Stomach (tissue), 9 donors: ENCODE measurements around the gene NSD2. TPM values are rescaled to one million over a fixed set of nuclear protein-coding genes. Genes with fewer than 3 reads are reported as not detected.
"Not testable (repeated sequence)": the region's sequence is repeated elsewhere in the genome, so short reads cannot be mapped to it uniquely, and the experiment has no call there.

Source experiments
- DNase-seq, 2 donors: peaks; one replicate each; pipeline versions ENCODE4 v3.0.0 to v3.0.0-alpha.2; 2013 to 2019
- H3K27ac ChIP-seq, 5 donors: fragments of 200-600 bp in 4 of 5; sonication (generic) in 4 of 5; one replicate each; pipeline ENCODE4 v1.5.1; 2013 to 2019; ENCODE audit warnings: mild to moderate bottlenecking in 1 of 5, moderate library complexity in 1 of 5
- H3K27me3 ChIP-seq, 3 donors: fragments of 200-600 bp; sonication (generic); one replicate each; pipeline ENCODE4 v1.5.1; 2017 to 2019; ENCODE audit warnings: mixed run types in 1 of 3
- H3K36me3 ChIP-seq, 4 donors: fragments of 200-600 bp; sonication (generic); 1 replicate in 3 of 4; 2 replicates in 1 of 4; pipeline ENCODE4 v1.5.1; 2016 to 2019
- H3K4me1 ChIP-seq, 4 donors: fragments of 200-600 bp; sonication (generic); one replicate each; pipeline ENCODE4 v1.5.1; 2016 to 2019
- H3K4me3 ChIP-seq, 4 donors: fragments of 200-600 bp; sonication (generic) in 3 of 4; one replicate each; pipeline ENCODE4 v1.5.1; 2016 to 2019; ENCODE audit warnings: mild to moderate bottlenecking in 1 of 4
- H3K9me3 ChIP-seq, 4 donors: fragments of 200-600 bp; sonication (generic); one replicate each; pipeline ENCODE4 v1.5.1; 2016 to 2019
- CTCF ChIP-seq, 7 experiments: fragments of 450-650 bp in 4 of 7; fragments of 200-600 bp in 3 of 7; sonication (generic) in 3 of 7; IDR thresholded peaks; one replicate each; pipeline ENCODE4 v1.5.1; 2016 to 2019; ENCODE audit warnings: antibody characterized with exemption in 7 of 7, control low read depth in 2 of 7, mild to moderate bottlenecking in 1 of 7
- EP300 ChIP-seq: sonication (generic); formaldehyde crosslinking; IDR thresholded peaks from one replicate; pipeline ENCODE4 v1.6.1; 2017; ENCODE audit warnings: antibody characterized with exemption
- POLR2A ChIP-seq, 4 donors: fragments of 450-650 bp; IDR thresholded peaks; one replicate each; pipeline ENCODE4 v1.6.1; 2016; ENCODE audit warnings: antibody characterized with exemption in 4 of 4, control low read depth in 2 of 4, mild to moderate bottlenecking in 1 of 4, moderate library complexity in 1 of 4
- POLR2AphosphoS5 ChIP-seq, 3 donors: sonication (generic); formaldehyde crosslinking; IDR thresholded peaks; one replicate each; pipeline ENCODE4 v1.6.1; 2016; ENCODE audit warnings: antibody characterized with exemption in 3 of 3
- WGBS, 5 donors: extraction: QIAGEN DNeasy Blood & Tissue Kit in 3 of 5; methylation state at CpG; one replicate each; pipeline versions ENCODE4 v1.1.5 to v1.1.7; 2013 to 2018; 5-methylcytosine and 5-hydroxymethylcytosine counted together
- intact Hi-C: fragments of 100-400 bp; cut with DNase I; formaldehyde crosslinking; loops from one replicate; pipeline ENCODE4 v1.15.1; 2023; ENCODE audit warnings: low total_unique reads
- polyA plus RNA-seq, 3 donors: library from polyadenylated mRNA; stranded (reverse); fragments of 200-250 nt; gene quantifications; one replicate each; pipeline ENCODE4 v1.2.3, GENCODE V29; 2013
- total RNA-seq, 5 donors: library from RNA; depleted of rRNA; stranded (reverse); fragments of >200 nt; gene quantifications; one replicate each; pipeline versions ENCODE4 v1.1.0 to v1.2.3, GENCODE V29; 2014 to 2016
- donor health status: healthy with polysubstance abuse.
- donor health status: Bipolar disorder and iron deficiency.
- donor health status: healthy.

The NSD2 gene
- total and polyA plus RNA-seq, 8 donors, result 4.9 to 176 (median 56.9) TPM

- no peak for TF ChIP-seq POLR2AphosphoS5 (IDR thresholded peaks at IDR 0.05)
- TF ChIP-seq POLR2A (IDR thresholded peaks at IDR 0.05), result no peak
- H3K36me3 ChIP-seq, result peaks cover 0 to 17% (median 9%) of the 10 kb centered on the region in 4 donors
- no peak overlapping the region for H3K4me3 ChIP-seq
- H3K27ac ChIP-seq, result no peak overlapping the region
- intact Hi-C loops, result no loop called here
- H3K4me1 ChIP-seq, result peaks cover 4 to 15% (median 8%) of the 10 kb centered on the region in 4 donors
- H3K27me3 ChIP-seq, result no peaks in the 10 kb centered on the region
- DNase-seq, result no peak
- WGBS, 5 donors, result 74 to 89% (median 84%) methylated on average over 3 of the region's 3 CpGs
- H3K9me3 ChIP-seq, result peaks cover 0 to 13% (median 0%) of the 10 kb centered on the region in 4 donors
Measured at GRCh38 chr4:1996866-1997611, 125.8 kb downstream of the NSD2 start.

GRCh38 chr4:1997712-1998111 is 126.5 kb downstream of the NSD2 start:
- TF ChIP-seq POLR2A (IDR thresholded peaks at IDR 0.05) (no peak), POLR2AphosphoS5 (IDR thresholded peaks at IDR 0.05) (no peak), CTCF (IDR thresholded peaks at IDR 0.05) (no peak)
- 90 to 100% (median 93%) methylated on average over 4 of the region's 4 CpGs for WGBS, 5 donors

GRCh38 chr4:1998296-1998695 is 127.1 kb downstream of the NSD2 start:
- TF ChIP-seq POLR2AphosphoS5 (IDR thresholded peaks at IDR 0.05), result no peak
- TF ChIP-seq CTCF (IDR thresholded peaks at IDR 0.05), result no peak
- TF ChIP-seq POLR2A (IDR thresholded peaks at IDR 0.05), result no peak
- no peak for TF ChIP-seq EP300
- no peak overlapping the region for H3K4me3 ChIP-seq
- peaks cover 0 to 21% (median 13%) of the 10 kb centered on the region in 4 donors for H3K36me3 ChIP-seq
- H3K27me3 ChIP-seq, result no peaks in the 10 kb centered on the region
- intact Hi-C loops, result no loop called here
- 63 to 86% (median 78%) methylated on average over 7 of the region's 7 CpGs for WGBS, 5 donors
- H3K4me1 ChIP-seq, result peaks cover 0 to 4% (median 2%) of the 10 kb centered on the region in 4 donors
- DNase-seq, result peak in 1 of 2 donors; percentile 61
- H3K27ac ChIP-seq, result peak overlapping the region in 2 of 5 donors; percentile 9 to 25
- peaks cover 0 to 13% (median 0%) of the 10 kb centered on the region in 4 donors for H3K9me3 ChIP-seq

More at GRCh38 chr4:1997712-1998111, 126.5 kb downstream of the NSD2 start:
- peaks cover 0 to 17% (median 9%) of the 10 kb centered on the region in 4 donors for H3K36me3 ChIP-seq
- H3K9me3 ChIP-seq, result peaks cover 0 to 13% (median 0%) of the 10 kb centered on the region in 4 donors
- H3K4me1 ChIP-seq, result peaks cover 1 to 9% (median 3%) of the 10 kb centered on the region in 4 donors
- no peak for DNase-seq
- H3K27ac ChIP-seq, result no peak overlapping the region
- intact Hi-C loops, result no loop called here
- no peaks in the 10 kb centered on the region for H3K27me3 ChIP-seq
- H3K4me3 ChIP-seq, result no peak overlapping the region

GRCh38 chr4:1999308-1999707 is 128.1 kb downstream of the NSD2 start:
- H3K4me3 ChIP-seq, intact Hi-C loops, H3K27ac ChIP-seq, H3K27me3 ChIP-seq, DNase-seq, H3K4me1 ChIP-seq: not testable (repeated sequence)
- 91 to 98% (median 96%) methylated on average over 4 of the region's 4 CpGs for WGBS, 5 donors
- peaks cover 0 to 13% (median 0%) of the 10 kb centered on the region in 4 donors for H3K9me3 ChIP-seq
- H3K36me3 ChIP-seq, result peaks cover 7 to 31% (median 23%) of the 10 kb centered on the region in 4 donors

- Histone ChIP-seq H3K36me3 (peaks cover 12 to 38% (median 37%) of the 10 kb centered on the region in 4 donors), H3K4me1 (peaks cover 12 to 28% (median 20%) of the 10 kb centered on the region in 4 donors)
- DNase-seq, H3K27me3 ChIP-seq, H3K4me3 ChIP-seq, H3K9me3 ChIP-seq, H3K27ac ChIP-seq, intact Hi-C loops: not testable (repeated sequence)
- WGBS, 5 donors, result 94 to 97% (median 96%) methylated on average over 2 of the region's 2 CpGs
Measured at GRCh38 chr4:2003361-2003760, 132.2 kb downstream of the NSD2 start.

- TF ChIP-seq CTCF (IDR thresholded peaks at IDR 0.05) (no peak), POLR2A (IDR thresholded peaks at IDR 0.05) (no peak), POLR2AphosphoS5 (IDR thresholded peaks at IDR 0.05) (no peak), EP300 (no peak)
- intact Hi-C loops, result no loop called here
- no peaks in the 10 kb centered on the region for H3K27me3 ChIP-seq
- no peak overlapping the region for H3K27ac ChIP-seq
- peaks cover 12 to 38% (median 36%) of the 10 kb centered on the region in 4 donors for H3K36me3 ChIP-seq
- H3K4me1 ChIP-seq, result peaks cover 20 to 39% (median 32%) of the 10 kb centered on the region in 4 donors
- H3K9me3 ChIP-seq, result no peaks in the 10 kb centered on the region
- WGBS, 5 donors, result 92 to 97% (median 94%) methylated on average over 7 of the region's 7 CpGs
- DNase-seq, result no peak
- H3K4me3 ChIP-seq, result no peak overlapping the region
Measured at GRCh38 chr4:2006367-2006766, 135.2 kb downstream of the NSD2 start.
